ENCODE data around the gene NAALADL2.

Gene NAALADL2

GRCh38 chr3:175001091-175001490, 142.0 kb downstream of the NAALADL2 start:
- no peak for DNase-seq

GRCh38 chr3:175002732-175003143, 143.6 kb downstream of the NAALADL2 start:
- DNase-seq: no peak

DNA sequence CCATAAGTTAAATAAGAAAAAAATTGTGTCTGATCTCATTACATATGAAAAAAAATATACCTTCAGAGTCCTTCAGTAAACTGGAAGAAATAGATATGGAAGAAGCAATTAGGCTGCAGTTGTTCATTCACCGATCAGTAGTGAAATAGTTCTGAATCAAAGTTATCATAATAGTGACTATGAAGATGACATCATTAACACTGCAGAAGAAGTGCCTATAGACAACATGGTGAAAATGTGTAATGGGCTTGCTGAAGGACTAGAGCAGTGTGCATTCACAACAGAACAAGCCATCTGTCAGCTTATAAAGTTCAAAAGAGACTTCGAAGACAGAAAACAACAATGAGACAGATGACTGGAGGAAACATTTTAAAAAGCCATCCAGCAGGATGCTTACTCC, 144.5 kb downstream of the NAALADL2 start:
- DNase-seq: no peak

DNA sequence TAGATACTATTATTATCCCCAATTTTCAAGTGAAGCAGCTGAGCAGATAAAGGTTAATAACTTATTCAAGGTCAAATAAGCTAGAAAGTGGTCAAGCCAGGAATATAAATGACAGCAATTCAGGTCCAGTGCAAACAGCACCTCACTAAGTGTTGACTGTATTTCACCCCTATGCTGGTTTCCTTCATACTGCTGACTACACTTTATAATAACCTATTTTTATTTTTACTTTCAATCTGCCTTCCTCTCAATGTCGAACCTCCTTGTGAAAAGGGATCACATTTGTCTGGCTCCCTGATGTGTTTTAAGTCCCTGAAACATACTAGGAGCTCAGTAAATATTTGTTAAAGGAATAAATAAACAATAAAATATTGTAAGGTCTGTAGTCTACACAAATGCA, 146.1 kb downstream of the NAALADL2 start:
- DNase-seq: no peak

DNA sequence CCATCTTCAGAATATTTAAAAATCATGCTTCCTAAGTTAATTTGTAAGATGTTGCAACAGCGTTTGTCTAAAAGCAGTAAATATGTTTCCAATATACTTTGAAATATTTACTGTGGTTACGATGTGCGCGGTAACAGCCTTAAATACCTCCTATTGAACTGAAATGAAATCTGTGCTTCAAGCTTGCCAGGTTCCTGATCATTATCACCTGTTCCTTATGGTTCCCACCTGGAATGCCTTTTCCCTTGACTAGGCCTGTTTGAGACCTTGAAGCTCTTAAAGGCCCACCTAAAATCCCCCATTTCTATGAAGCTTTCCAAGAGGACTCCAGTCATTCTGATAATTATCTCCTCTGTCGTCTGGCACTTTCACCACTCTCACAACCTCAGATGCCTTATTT, 146.7 kb downstream of the NAALADL2 start:
- DNase-seq: no peak

DNA sequence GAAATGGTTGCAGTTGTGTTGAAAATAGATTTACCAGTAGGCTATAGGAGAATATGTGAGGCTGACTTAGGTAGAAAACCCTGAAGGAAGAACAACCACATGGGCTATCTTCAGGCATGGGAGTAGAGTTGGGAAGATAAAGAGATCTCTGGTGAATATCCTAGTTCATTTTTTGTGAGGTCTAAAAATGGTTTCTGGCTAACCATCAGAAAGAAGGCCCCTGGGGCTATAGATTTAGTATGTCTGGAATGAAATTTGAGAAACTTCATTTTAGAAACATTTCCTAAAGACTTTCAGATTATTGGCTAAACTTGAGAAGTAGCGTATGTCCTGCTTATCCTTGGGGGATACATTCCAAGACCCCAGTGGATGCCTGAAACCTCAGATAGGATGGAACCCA, 148.2 kb downstream of the NAALADL2 start:
- no peak for DNase-seq

DNA sequence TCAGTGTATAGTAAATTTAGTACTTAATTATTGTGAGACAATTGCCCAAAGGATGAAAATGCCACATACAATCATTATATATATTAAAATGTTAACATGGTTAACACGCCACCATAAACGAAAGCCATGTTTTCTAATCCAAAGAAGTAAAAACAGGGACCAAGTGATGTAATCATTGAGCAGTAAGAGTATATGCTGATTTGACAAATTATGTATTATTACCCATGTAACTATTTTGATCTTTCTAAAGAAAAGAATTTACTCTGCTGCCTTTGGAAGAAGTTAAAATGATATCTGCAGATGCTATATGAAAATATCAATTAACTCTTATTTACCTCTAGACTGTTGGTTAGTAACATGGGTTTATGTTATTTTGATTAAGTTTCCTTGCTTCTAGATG, 150.2 kb downstream of the NAALADL2 start:
- no peak for DNase-seq

DNA sequence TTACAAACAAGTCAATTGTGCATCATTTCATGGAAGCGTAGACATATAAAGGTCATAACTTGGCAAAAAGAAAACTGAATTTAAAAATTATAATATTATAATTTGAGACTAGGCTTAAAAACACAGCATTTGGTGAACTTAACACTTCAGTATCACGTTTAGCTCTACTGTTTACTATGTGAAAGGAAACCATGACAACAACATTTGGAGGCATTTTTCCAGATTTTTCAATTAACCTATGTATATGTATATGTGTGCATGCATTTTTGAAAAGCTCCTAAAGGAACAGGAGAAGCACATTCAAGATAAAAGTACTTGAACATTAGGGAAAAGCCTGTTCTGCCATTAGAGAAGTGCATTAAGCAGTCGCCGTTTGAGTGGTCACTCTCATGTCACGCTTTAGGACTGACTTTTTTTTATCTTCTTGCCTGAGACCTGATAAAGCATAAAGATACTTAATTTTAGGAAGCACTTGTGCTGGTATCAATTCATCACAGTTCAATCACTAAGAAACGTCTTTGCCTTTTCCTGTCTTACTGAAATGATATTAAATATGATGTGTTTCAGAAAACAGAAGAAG, 156.0 kb downstream of the NAALADL2 start:
- no peak for DNase-seq

DNA sequence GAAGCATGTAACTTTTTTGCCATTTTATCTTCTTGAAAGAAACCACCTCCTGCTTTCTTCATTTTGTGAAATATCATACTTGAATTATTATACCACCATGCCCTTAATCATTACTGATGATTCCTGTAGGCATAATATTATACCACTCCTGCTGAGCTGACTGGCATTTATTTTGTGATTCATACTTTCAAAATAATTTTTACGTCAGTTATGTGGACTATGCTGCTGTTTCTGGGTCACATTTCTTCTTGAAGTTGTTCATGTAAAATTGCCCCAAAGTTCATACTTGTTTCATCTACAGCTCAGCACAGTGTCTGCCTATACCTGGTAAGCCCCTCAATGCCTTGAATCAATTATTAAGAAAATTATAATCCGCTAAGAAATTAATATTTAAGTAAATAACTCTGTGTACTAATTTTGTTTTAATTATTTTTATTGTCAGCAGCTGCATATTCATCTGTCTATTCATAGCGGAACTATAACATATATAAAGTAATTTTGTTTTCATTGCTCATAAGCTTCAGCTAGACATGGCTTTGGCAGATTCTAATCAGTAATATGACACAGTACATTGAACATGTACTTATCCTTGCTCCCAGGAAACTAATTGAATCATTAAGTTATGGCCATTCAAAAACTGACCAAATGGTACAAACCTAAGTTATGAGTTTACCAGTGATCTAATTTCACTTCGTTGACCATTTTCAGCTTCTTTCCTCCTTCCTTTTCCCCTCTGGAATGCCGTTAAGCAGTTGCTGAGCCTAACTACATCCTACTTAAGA, 160.0 kb downstream of the NAALADL2 start:
- no peak for DNase-seq

DNA sequence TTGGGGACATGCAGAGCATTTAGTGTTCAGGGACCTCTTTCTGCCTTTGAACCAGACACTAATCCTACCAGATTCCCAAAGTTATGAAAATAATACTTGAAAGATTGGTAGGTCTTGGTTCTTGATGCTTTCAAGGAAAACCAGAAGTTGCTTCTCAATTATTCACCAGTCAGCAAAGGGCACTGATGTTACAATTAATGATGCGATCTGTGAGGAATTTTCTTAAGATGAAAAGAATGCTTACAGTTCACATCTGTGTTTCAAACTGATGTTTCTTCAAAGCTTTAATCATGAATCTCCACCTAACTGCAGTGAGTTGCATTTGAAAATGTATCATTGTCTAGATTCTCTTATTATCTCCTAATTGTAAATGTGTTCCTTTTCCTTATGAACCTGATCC, 161.0 kb downstream of the NAALADL2 start:
- DNase-seq: no peak

GRCh38 chr3:175029828-175030227, 170.7 kb downstream of the NAALADL2 start:
- no peak for DNase-seq

DNA sequence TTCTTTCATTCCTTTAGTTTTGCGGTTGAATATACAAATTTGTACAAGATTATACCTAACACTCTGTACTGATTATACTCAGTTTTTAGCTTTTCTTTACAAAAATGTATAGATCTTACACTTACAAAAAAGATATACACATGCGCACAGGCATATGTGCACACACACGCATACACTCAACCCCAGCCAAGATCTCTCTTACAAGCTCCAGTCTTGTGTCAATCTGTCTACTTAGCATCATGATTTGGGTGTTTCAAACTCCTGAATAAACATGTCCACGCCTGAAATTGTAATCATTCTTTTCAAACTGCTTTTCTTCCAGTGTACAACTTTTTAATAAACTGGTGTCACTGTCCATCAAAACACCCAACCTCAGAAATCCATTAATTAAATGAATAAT, 180.7 kb downstream of the NAALADL2 start:
- no peak for DNase-seq

DNA sequence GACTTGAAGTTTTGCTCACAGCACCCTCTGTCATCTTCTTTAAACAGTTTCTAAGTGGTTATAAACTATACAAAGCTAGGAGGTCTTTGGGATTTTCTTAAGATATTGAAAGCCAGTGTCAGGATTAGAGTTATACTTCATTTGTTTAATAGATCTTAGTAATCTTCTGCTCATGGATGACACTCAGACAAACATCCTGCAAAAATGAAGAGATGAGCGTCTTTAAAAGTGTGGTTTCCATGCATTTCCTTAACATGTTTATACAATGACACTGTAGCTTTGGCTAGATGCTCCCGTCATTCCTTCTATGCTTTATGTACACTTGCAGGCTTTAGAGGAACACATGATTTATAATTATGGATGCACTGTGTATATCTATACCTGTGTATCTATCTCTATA, 182.2 kb downstream of the NAALADL2 start:
- DNase-seq: no peak

DNA sequence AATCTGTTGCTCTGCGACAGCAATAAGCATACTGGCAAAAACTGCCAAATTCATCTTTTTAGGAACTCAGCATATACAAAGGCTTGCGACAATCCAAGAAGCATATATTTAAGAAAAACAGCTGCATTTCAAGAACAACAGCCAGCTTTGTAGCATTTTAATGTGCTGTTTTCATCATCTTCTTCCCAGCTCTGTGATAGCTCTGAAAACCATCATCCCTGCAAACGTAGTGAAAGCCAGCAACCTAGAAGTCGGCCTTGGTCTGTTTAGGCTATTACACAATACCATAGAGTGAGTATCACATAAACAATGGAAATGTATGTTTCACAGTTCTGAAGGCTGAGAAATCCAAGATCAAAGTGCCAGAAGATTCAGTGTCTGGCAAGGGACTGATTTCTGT, 187.5 kb downstream of the NAALADL2 start:
- no peak for DNase-seq

GRCh38 chr3:175047786-175048185, 188.7 kb downstream of the NAALADL2 start:
- DNase-seq: no peak

DNA sequence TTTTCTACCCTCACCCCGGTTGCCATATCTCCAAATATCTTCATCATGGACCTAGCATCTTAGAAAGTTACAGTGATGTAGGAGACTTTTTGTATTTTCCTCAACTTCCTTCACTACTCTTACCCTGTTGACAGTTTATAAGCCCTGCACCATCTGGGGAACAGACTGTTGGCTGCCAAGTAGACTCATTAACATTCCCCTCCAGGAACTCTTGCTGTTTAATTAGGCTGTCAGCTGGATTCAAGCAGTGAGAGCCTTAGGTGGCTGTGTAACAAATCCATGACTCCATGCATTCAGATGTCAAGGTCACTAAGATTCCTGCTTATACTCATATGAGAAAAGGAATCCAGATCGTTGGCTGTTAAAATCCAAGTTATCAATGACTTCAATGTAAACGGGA, 198.3 kb downstream of the NAALADL2 start:
- DNase-seq: no peak

- DNase-seq: no peak
These were observed 200.7 kb downstream of the NAALADL2 start for GRCh38 chr3:175059788-175060187.

DNA sequence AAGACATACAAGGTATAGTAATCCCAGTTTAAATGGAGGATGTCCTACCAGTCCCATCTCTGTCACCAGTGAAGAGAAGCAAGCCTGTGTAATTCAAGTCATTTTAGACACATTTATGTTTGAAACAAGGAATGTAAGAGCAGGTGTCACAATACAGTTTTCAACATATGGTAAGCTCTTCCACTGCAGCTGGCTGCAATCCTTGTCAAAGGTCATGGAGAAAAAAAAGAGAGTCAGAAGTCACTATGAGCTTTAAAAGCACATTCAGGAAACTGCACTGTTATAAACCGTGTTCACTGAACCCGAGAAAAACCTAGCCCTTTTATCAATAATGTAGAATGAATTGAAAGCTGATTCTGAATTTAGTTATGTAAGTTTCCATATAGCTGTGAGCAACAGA, 206.4 kb downstream of the NAALADL2 start:
- DNase-seq: no peak

DNA sequence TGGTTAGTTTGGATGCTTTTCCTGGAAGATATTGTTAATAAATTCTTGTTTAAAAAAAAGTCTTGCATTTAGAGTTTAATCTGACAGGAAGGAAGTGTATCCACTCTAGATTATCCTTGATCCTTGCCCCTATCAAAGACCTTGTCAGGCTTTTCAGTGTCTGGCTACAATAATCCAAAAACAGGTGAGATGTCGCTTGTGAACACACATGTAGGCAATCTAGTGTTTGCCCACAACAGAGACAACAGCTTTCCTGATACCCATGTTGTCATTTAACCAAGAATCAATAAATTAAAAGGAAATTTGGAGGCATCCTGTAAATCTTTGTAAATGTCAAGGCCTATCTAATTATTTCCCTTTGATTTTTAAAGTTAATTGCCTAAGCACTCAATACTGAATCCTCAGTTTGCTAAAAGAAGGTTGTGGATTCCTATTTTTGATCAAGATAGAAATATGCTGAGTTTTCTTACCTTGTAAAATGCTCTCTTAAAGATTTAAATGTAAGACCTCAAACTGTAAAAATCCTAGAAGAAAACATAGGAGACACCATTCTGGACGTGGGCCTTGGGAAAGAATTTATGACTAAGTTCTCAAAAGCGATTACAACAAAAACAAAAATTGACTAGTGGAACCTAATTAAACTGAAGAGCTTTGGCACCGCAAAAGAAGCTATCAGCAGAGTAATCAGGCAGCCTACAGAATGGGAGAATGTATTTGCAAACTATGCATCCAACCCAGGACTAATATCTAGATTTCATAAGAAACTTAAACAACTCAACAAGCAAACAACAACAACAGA, 207.7 kb downstream of the NAALADL2 start:
- DNase-seq: no peak

DNA sequence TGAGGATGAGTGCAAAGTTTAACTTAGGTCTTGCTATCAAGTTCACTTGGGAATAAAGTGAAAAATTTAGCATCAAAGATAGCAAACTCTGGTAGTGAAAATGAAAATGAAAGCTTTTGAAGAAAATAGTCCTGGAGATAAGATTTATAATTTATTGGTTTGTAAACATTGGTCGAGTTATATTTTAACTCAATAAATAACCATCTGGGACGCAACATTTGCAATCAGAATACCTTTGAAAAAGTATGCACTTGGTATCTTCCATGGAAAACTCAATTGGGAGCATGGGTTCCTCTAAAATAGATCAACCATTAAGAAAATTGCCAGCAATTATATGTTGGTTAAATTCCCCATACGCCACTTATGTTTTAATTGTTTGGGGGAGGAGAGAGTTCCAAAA, 209.5 kb downstream of the NAALADL2 start:
- DNase-seq: no peak

- no peak for DNase-seq
These were observed 211.8 kb downstream of the NAALADL2 start for GRCh38 chr3:175070946-175071345.

DNA sequence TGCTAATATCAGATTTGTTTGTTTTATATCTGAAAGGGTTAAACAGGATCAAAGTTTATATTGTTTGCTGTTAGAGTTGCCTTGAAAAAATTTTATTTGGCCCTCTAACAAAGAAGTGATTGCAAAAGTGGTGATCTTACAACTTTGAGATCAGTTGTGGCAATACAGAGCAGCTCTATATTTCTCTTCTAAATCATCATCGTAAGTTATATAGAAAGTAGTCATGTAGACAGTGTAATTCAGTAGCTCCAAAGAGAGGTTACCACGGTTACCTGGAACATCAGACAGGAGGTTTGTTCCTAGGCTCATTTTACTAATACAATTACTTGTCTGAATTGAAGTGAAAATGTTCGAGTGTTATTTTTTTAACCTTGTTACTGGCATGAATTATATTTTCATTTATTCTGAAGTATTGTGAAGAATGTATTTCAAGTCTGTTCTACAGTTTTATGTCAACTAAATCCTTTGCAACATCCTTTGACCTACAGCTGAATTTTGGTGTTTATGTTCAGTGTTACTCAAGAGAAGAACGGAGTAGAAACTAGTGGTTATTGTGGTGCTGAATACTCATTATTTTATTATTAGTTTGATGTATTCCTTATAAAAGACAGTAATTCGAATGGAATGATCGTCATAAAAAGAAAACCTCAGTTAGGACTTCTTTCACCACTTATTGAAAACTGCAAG, 214.2 kb downstream of the NAALADL2 start:
- no peak for DNase-seq

GRCh38 chr3:175075269-175075668, 216.1 kb downstream of the NAALADL2 start:
- no peak for DNase-seq

- DNase-seq: no peak
These were observed 218.1 kb downstream of the NAALADL2 start for GRCh38 chr3:175077216-175077615.
